Kasumi-1 (cell line): ENCODE data around the gene MRPL57.
"Not testable (repeated sequence)": the region's sequence is repeated elsewhere in the genome, so short reads cannot be mapped to it uniquely, and the experiment has no call there.

ENCODE experiments used
- DNase-seq, 2 experiments: peaks; one replicate each; lab custom pipeline; 2025; lab: John Stamatoyannopoulos, UW

MRPL57 gene

DNA sequence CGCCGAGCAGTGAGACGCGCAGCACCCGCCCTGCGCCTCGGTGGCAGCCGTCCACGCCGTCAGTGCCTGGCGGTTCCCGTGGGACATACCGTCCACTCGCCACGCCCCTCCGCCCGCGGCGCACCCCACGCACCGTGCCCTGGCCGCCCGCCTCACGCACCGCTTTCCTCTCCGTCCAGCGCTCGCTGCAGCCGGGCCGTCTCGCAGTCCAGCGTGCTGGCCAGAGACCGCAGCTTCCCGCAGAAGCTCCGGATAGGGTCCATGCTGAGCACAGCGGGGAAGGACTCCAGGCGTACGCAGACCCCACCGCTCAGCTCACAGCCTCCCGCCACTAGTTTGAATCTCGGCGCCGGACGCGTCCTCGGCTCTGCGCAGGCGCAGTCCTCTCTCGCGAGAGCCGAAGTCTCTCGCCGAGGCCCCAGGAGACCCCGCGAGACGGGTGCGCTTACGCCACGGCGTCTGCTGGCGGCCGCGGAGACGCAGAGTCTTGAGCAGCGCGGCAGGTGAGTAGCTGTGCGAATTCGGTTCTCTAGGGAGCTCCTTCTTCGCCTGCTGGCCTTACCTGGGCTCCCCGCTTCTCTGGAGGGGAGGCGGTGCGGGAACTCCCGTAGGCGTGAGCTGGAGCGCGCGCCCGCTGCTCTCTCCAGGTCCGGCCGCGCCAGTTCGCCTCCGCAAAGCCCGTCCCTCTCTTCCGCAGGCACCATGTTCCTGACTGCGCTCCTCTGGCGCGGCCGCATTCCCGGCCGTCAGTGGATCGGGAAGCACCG lies at the start of gene MRPL57, which contains the start of gene SKA3:
Gene MRPL57 (plus strand): TSS at position 444 of the 767 bp plus-strand sequence. CDS start 259 bp downstream, at position 703.
Gene SKA3 (minus strand): TSS at position 338 of the 767 bp plus-strand sequence. CDS start 75 bp downstream, at position 263.
- peak; percentile 59 to 75 for DNase-seq

DNA sequence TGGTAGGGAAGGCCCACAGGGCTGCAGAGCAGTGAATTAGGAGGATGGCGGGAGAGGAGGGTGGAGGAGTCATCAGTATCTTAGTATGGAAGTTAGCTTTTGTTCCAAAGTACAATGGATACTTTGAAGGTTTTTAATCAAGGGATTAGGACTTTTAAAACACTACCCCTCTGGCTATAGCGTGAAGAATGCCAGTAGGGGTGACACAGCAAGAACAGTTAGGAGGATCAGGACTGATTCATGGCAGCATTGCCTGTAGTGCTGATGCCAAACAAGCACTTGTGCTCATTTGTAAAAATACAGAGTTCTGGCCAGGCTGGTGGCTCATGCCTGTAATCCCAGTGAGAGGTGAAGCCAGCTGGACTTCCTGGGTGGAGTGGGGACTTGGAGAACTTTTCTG lies 46.3 kb upstream of the MRPL57 start:
- DNase-seq = no peak

DNA sequence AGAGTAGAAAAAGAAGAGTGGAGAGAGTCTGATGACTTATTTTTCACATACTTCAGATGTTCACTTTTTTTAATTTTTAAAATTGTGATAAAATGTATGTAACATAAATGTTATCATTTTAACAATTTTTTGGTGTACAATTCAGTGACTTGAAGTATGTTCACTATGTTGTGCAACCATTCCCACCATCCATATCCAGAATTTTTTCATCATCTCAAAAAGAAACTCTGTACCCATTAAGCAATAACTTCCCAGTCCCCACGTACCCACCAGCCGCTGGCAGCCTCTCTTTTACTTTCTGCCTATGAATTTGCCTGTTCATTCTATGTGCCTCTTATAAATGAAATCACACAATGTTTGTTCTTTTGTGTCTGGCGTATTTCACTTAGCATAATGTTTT lies 43.4 kb upstream of the MRPL57 start:
- no peak for DNase-seq

GRCh38 chr13:21134475-21134874 lies 42.0 kb upstream of the MRPL57 start:
- no peak for DNase-seq

- not testable (repeated sequence) for DNase-seq
Observed at GRCh38 chr13:21135833-21136232, 40.6 kb upstream of the MRPL57 start.

DNA sequence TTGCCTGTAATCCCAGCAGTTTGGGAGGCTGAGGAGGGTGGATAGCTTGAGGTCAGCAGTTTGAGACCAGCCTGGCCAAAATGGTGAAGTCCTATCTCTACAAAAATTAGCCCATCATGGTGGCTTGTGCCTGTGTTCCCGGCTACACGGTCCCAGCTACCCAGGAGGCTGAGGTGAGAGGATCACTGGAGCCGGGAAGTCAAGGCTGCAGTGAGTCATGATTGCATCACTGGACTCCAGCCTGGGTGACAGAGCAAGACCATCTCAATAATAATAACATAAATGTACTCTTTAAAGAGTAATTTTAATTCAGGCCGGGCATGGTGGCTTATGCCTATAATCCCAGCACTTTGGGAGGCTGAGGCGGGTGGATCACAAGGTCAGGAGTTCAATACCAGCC lies 38.8 kb upstream of the MRPL57 start:
- no peak for DNase-seq

GRCh38 chr13:21138561-21138960 lies 37.9 kb upstream of the MRPL57 start:
- DNase-seq = no peak

DNA sequence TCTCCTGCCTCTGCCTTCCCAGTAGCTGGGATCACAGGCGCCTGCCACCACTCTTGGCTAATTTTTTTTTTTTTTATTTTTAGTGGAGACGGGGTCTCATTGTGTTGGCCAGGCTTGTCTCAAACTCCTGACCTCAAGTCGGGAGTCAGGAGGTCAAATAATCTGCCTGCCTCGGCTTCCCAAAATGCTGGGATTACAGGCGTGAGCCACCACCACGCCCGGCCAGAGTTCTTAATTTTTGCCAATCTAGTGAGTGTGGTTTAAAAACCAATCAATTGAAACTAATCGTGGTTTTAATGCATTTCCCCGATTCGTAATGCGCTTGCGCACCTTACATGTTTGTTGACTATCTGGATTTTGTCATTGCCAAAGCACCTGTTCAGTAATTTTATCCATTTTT lies 37.1 kb upstream of the MRPL57 start:
- no peak for DNase-seq

DNA sequence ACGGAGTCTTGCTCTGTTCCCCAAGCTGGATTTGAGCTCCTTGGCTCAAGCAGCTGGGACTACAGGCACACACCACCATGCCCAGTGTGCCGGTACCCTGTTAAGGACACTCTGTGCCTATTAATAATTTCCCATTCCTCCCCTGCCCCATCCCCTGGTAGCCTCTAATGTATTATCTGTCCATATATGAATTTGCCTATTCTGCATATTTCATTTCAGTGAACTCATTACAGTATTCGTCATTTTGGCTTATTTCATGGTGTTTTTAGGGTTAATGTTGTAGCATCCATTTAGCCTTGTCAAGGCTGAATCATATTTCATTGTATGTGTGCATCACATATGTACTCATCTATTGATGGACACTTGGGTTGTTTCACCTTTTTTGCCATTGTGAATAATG lies 33.7 kb upstream of the MRPL57 start:
- no peak for DNase-seq

GRCh38 chr13:21147827-21148226 lies 28.6 kb upstream of the MRPL57 start:
- DNase-seq = no peak

DNA sequence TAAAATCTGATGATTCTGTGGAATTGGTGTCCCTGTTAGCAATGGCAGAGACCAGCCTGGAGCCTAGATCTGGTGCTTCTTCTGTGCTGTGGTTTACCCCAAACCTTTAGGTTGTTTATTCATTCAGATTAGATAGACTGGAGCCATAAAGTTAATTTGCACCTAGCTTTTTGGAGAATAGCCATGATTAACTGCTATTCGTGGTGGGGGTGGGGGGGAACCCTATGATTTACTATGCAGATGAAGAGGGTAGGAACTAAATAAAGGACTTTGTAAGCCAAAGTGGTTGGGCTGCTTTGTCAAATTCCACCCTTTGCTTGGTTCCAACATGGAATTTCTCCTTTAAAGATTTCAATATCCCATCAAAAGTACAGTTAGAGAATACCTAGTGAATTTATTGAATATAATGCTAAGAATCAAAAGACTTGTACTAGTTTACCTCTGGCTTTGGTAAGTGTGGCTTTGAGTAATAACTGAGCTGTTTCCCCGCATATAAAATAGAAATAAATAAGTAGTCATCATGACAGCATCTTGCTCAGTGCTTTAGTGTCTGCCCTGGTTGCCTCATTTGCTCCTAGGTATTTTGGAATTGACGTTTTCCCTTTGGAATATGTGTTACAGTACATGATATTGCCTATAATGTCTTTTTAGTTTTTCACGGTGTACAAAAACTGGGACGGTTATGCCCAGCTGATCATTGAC lies 27.8 kb upstream of the MRPL57 start:
- no peak for DNase-seq

GRCh38 chr13:21149568-21149967 lies 26.9 kb upstream of the MRPL57 start:
- no peak for DNase-seq

DNA sequence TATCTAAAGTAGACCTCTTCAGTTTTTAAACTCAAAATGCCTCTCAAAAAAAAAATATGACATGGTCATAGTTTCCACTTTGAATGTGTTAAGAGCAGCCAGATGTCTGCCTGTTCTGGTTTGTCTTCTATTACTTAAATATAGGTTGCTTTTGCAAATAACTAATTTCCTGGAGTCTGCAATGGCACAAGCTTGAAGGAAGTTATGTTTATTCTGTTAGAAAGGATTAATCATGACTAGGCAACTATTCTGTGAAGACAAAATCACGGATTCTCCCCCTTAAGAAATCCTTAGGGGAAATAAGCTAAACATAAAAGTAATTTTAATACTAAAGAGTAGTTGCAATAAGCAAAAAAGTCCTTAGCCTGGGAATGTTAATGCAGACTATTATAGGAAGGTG lies 26.4 kb upstream of the MRPL57 start:
- no peak for DNase-seq

- DNase-seq = no peak
Observed at GRCh38 chr13:21152251-21152899, 24.1 kb upstream of the MRPL57 start.

GRCh38 chr13:21164631-21165030 lies 11.8 kb upstream of the MRPL57 start:
- no peak for DNase-seq

- DNase-seq = not testable (repeated sequence)
Observed at GRCh38 chr13:21165606-21166005, 10.9 kb upstream of the MRPL57 start.

DNA sequence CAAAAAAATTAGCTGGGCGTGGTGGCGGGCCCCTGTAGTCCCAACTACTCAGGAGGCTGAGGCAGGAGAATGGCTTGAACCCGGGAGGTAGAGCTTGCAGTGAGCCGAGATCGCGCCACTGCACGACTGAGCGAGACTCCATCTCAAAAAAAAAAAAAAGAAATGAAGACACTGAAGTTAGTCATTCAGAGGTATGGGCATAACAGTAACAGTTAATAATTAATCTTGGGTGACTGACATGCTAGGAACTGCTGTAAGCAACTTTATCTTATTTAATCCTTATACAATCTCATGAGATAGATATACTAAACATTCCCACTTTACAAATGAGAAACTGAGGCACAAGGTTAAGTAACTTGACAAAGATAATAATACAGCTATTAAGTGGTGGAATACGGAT lies 5.0 kb upstream of the MRPL57 start:
- no peak for DNase-seq

DNA sequence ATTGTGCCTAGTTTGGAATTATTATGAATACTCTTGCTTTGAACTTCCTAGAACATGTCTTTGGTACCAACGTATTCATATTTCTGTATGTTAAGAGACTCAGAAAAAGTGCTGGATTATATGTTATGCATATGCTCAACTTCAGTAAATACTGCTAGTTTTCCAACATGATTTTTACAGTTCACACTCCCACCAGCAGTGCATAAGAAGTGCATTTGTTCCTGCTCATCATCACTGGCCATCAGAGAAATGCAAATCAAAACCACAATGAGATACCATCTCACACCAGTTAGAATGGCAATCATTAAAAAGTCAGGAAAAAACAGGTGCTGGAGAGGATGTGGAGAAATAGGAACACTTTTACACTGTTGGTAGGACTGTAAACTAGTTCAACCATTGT lies 2.7 kb upstream of the MRPL57 start:
- not testable (repeated sequence) for DNase-seq

DNA sequence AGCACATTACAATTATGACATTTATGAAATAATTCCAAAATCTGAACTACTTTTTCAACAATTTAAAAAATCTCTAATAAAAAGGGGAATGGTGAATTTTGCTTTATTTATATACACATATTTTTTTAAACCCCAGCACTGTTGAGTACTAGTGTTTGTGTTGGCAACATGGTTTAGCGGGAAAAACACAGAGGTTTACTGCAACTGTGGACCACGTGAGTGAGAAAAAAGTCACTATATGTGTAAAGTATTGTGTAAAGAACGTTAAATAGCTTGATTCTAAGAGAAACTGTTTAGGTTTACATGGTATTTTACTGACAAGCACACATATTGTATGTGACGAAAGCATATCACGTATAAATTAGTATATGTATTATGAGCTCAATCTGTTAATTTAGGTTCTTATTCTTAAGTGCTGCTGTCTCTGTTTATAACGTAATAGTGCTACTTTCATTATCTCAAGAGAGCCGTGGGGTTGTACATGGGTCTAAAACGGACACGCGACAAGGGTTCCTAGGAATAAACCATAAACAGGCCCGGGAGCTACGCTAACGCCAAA lies 723 bp upstream of the MRPL57 start:
- DNase-seq = no peak

DNA sequence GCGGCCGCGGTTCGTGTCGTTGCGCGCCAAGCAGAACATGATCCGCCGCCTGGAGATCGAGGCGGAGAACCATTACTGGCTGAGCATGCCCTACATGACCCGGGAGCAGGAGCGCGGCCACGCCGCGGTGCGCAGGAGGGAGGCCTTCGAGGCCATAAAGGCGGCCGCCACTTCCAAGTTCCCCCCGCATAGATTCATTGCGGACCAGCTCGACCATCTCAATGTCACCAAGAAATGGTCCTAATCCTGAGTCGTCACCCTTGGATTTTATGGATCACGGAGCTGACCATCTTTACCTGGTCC lies 475 bp downstream of the MRPL57 start:
- no peak for DNase-seq

GRCh38 chr13:21181671-21182070 lies 5.2 kb downstream of the MRPL57 start:
- no peak for DNase-seq

DNA sequence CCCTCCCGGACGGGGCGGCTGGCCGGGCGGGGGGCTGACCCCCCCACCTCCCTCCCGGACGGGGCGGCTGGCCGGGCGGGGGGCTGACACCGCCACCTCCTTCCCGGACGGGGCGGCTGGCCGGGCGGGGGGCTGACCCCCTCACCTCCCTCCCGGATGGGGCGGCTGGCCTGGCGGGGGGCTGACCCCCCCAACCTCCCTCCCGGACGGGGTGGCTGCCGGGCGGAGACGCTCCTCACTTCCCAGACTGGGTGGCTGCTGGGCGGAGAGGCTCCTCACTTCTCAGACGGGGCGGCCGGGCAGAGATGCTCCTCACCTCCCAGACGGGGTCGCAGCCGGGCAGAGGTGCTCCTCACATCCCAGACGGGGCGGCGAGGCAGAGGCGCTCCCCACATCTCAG lies 10.0 kb downstream of the MRPL57 start:
- not testable (repeated sequence) for DNase-seq

DNA sequence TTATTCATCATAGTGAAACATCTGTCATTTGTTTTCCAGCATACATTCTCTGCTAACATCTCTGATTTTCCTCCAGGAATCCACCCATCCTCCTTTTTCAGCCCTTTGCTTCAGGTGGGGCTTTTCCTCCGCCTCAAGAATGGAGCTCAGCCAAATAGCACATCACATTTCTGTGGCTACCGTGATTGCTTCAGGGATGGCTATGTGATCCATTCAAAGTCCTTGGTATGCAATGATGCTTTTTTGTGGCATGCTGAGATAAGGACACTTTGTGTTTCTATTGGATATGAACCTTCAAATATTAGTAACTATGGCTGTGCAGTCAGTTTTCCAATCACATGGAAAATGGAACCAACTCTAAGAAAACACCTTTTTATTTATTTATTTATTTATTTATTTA lies 18.3 kb downstream of the MRPL57 start:
- DNase-seq = not testable (repeated sequence)
